ENCODE data around the gene TCHP.
"Not testable (repeated sequence)": the region's sequence is repeated elsewhere in the genome, so short reads cannot be mapped to it uniquely, and the experiment has no call there.

The TCHP gene

DNA sequence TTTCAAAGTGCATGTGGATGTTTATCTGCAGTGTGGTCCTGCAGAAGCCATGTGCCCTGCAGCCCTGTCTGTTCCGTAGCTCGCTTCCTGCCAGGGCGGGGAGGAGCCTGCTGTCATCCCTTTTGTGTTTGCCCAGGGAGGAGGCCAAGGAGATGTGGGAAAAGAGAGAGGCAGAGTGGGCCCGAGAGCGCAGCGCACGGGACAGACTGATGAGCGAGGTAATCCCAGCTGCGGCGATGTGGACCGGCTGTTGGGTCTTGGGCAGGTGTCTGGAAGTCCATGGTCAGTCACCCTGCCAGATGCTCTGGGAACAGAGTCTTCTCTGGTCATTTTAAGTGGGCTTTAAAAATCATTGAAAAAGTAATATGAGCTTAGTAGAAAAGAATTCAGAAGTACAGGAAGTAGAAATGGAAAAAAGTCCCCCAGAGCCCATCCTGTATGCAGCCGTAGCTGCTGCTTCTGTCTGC lies 12.8 kb downstream of the TCHP start:
- DNase-seq: no peak

DNA sequence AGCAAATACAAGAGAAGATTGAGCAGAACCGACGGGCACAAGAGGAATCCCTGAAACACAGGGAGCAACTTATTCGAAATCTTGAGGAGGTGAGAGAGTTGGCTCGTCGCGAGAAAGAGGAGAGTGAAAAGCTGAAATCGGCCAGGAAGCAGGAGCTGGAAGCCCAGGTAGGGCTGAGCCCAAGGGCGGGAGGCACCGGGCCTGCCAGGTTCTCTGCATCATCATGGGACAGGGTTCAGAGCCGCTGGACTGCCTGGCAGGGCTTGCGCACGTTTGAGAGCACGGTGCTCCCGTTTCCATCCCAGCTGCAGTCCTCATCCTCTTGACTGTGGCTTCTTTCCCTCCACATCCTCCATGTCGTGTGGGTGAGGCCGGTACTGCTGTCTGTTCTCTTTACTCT lies 14.4 kb downstream of the TCHP start:
- DNase-seq: no peak

DNA sequence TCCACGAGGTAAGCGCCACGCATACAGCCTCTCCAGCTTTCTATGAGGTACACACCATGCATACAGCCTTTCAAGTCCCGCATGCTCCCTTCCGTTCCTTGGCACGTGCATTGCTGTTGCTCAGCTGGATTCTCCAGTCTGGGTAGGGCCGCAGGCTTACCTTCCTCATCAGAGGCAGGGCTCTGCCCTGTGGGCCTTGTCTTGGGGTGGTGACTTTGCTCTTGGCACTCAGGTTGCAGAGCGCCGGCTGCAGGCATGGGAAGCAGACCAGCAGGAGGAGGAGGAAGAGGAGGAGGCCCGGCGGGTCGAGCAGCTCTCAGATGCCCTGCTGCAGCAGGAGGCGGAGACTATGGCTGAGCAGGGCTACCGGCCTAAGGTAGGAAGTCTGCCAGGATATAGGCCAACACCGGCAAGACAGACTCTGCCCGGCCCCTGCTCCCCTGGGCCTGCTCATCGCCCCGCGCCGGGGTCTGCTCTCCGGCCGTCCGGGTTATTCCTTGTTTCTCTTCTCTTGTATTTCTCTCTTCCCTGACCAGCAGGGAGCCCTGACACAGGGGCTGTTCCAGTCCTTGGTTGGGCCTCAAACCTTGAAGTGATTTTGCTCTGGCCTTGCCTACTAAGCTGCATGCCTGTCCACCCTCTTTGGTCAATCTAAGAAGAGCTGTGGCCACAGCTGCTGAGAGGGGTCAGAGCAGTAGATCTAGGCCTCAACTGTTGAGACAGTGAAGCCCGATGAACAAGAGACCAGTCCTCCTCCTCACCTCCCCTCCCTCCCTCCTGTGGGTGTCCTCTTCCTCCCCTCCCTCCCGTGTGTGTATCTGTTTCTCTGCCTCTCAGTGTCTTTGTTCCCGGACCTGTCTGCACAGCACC lies 15.3 kb downstream of the TCHP start:
- no peak for DNase-seq

DNA sequence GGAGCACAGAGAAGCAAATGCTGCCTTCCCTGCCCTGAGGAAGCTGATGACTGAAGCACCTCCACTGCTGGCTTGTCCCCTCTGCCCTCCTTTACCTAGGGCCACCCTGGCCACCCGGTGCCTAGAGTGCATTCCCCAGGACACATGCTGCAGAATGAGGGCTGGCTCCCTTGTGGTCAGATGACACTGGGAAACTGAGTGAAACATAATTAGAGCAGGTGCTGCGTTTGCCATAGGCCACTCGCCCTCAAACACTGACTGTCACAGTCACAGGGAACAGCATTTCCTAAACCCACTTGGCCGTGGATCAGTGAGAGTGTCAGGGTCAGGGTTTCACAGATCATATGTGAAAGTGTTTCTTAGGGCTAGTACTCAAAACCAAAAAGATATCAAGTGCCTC lies 16.0 kb downstream of the TCHP start:
- DNase-seq: no peak

DNA sequence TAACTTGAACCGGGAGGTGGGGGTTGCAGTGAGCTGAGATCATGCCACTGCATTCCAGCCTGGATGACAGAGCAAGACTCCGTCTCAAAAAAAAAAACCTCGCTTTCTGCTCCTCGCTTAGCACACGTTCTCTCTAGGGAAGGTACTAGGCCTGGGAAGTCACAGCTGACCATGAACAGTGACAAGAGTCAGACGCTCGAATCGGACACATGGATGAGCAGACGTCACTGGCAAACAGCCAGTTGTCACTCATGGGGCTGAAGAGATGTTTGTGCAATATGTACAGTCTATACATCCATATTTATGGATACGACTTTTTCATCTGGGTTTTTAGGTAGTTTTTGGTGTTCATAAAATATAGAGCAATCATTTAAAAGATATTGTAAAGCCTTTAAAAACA lies 19.4 kb downstream of the TCHP start:
- DNase-seq: no peak

DNA sequence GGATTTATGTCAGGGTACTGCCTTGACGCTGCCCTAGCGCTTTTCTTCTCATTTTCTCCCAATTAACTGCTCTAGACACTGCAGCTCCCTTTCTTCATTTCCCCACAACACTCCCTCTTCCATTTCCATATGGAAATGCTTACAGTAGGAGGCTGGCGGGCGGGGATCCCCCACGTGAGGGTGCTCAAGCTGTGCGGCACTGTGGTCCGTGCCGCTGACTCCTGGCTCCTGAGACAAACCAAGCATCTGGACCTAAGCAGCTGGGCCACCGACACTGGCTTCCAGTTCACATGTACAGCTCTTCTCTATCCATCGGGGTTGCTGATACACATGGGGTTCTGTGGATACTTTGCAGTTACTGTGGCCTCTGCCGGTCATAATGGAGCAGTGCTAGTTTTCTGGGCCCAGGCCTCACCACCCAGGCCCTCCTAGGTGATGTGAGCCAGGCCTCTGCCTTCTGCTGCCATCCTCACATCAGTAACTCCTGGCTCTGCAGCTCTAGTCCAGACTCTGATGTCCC lies 20.2 kb downstream of the TCHP start:
- DNase-seq: no peak

DNA sequence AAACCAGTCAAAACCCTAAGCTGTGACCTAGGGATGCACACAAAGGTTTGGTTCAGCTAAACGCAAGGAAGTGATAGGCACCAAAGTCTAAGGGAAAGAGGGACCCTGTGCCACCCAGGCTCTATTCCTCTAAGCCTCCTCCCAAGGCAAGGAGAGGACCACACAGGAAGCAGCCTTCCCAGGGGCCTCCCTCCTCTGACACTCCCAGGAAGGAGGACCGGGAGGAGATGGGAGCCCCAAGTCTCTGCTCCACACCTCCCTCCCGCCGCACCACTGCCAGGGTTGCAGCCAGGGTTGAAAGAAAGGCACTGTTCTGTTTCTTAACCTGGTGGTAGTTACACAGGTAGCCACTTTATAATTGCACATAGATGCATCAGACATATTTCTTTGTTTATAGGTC lies 21.9 kb downstream of the TCHP start:
- no peak for DNase-seq

DNA sequence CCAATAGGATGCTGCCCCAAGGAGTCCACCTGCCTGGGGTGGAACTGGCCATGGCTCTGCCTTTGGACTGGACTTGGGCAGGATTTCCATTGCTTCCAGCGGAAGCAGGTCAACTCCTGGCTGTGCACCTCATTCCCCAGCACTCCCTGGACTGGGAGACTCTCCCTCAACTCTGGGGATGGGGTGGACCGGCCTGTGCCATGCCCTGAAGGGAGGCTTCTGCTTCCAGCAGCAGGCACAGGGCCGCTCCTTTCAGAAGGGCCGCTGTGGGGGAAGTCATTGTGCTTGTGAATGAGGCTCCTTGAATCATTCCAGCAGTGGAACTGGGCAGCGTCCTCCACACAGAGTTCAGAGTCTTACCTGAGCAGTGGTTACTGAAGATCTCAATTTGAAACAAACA lies 23.0 kb downstream of the TCHP start:
- no peak for DNase-seq

DNA sequence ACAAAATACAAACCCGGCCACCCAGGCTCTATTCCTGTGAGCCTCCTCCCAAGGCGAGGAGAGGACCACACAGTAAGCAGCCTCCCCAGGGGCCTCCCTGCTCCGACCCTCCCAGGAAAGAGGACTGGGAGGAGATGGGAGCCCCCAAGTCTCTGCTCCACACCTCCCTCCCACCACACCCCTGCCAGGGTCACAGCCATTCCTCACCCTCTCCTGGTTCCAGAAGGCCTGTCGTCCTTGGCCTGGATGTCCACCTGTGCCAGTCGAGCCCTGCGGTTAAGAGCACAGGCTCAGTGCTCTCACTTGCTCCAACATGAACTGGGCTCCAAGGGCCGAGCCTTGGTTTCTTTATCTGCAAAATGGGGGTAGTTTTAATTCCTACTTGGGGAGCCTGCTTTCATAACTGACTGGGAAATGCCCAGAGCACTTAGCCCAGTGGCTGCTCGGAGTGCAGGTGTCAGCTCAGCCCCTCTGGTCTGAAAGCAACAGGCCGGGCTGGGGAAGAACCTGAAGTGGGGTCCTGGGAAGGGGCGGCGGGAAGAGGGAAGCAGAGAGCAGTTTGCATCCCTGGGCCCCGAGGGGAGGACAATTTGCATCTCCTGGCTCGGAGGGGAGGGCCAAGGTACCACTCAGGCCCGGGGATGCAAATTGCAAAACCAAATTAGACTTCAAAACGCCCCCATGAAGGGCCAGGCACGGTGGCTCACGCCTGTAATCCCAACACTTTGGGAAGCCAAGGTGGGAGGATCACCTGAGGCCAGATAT lies 23.6 kb downstream of the TCHP start:
- DNase-seq: no peak

DNA sequence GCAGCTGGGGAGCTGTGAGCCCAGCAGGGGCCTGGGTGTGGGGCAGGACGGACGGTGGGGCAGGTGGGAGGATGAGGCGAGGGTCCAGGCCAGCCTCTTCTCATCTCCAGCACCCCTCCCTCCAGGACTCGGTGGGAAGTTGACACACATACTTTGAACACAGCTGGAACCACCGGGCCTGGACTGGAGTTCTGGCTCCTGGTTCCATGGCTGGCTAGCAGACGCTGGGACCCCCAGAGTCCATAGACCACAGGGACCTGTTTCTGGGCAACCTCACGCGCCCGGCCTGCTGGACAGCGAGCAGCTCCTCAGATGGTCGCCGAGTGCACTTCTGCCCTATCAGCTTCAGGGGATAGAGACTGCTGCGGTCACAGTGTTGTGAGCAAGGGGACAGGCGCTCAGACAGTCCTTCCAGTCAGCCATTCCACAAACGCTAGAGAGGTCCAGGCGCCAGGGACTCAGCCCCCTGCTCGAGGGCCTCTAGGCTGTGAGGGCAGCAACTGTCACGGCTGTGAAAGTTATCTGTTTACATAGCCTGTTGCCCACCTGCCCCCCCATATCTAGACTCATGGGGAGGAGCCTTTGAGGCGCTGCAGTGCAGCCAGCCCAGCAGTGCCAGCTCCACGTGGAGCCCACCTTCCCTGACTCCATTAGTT lies 25.2 kb downstream of the TCHP start:
- DNase-seq: no peak

DNA sequence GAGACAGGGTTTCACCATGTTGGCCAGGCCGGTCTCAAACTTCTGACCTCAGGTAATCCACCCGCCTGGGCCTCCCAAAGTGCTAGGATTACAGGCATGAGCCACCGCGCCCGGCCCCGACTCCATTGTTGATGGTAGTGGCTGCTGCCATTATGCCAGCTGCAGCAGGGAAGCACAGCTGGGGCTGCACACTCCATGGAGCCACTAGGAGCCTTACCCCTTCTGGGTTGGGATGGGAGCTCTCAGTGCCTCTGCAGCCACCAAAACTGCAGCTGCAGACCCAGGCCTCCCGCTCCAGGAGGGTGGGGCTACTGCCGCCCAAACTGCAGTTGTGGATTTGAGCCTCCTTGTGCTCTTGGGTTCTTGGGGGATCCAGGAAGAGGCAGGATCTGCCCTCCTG lies 25.9 kb downstream of the TCHP start:
- no peak for DNase-seq

DNA sequence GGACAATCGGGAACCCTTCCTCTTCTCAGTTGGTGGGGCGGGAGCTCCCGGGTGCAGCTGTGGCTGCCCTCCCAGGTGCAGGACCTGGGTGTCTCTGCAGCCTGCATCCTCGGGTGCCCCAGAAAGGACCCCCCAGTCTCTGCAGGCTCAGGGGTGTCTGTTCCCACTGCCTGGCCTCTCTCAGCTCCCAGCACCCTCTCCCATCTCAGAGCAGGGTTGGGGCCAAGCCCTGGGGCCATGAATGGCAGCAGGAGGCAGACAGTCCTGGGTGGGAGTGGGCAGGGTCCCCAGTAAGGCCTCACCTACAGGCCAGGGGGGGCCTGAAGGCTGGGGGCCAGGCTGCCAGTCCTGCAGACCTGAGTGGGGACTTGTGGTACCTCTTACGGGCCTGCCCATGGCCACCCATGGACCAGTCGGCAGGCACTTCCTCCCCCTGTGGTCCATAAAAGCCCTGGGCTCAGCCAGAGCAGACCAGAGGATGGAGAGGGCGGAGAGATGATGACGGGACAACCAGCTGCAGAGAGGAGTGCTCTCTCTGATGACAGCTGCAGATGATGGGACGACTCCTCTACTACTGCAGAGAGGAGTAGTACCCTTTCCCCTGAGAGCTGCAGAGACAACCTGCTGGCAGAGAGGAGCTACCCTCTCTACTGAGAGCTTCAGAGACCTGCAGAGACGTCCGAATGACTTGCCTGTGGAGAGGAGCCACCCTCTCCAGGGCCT lies 26.6 kb downstream of the TCHP start:
- DNase-seq: no peak

DNA sequence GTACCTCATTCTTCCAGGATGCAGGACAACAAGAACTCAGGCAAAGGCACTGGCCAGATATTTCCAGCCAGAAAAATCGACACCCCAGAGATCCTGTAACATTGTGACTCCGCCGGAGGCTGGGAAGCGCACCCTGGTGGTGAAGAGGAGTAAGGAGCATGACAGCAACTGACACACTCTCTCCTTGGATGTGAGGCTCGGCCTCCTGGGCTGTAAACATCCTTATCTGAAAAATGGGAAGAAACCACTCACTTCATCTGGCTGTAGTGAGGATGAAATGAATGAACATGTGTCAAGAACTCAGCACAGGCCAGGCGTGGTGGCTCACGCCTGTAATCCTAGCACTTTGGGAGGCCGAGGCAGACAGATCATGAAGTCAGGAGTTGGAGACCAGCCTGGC lies 27.5 kb downstream of the TCHP start:
- peak; percentile 59 for DNase-seq

DNA sequence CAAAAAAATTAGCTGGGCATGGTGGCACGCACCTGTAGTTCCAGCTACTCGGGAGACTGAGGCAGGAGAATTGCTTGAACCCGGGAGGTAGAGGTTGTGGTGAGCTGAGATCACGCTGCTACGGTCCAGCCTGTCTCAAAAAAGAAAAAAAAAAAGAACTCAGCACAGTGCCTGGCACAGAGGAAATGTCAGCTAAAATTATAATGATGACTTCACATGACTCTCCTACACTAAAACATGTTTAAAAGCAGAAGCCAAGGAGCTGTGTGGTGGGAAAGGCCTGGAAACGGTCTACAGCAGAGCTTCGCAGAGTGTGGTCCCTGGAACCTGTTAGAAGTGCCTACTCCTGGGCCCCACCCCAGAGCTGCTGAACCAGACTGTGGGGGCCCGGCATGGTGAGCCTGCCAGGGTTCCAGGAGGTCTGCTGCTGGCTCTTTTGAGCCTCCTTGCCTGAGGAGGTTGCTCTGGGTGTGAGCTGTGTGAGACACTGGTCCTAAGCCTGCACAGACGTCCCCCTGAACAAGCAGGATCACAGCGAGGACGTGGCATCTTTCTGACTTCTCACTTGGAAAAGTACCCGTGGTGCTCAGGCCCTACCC lies 28.1 kb downstream of the TCHP start:
- DNase-seq: no peak

DNA sequence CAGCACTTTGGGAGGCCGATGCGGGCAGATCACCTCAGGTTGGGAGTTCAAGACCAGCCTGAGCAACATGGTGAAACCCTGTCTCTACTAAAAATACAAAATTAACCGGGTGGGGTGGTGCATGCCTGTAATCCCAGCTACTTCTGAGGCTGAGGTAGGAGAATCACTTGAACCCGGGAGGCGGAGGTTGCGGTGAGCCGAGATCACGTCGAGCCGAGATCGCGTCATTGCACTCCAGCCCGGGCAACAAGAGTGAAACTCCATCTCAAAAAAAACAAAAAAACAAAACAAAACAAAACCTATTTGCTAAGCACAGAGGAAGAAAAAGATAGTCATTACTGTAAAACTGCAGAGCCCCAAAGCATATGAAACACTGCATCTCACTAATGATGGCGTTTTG lies 29.3 kb downstream of the TCHP start:
- DNase-seq: not testable (repeated sequence)

DNA sequence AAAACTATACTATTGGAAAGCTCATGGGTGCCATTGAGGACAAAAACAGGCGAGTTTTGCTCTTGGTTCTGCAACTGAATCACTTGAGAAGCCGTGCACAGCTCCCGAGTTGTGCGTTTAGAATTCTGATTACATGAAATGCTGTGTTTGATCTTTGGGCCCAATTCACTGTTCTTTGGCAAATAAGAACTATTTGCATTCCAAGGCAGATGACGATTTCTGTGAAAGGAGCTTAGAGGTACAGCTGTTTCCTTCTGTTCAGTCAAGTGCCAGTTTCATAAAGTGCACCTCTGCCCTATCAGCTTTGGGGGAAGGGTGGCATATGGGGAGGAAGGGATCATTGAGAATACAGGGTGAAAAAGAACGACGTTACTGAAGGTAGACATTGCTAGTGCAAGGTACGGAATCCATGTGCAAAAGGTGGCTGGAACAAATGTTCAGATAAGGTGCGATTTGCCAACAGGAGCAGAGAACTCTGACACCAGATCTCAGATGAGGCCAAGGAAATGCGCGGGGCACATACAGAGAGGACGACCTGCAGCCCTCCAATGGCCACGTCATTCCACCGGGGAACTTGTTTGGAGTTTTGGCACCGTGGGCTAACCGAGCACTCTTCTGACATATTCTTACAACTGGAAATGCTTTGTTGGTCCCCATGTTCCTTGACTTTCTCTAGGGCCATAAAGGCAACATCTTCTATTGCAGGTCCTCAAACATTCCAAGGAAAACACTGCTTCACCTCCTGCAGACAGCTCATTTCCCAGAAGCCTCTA lies 30.1 kb downstream of the TCHP start:
- DNase-seq: no peak

DNA sequence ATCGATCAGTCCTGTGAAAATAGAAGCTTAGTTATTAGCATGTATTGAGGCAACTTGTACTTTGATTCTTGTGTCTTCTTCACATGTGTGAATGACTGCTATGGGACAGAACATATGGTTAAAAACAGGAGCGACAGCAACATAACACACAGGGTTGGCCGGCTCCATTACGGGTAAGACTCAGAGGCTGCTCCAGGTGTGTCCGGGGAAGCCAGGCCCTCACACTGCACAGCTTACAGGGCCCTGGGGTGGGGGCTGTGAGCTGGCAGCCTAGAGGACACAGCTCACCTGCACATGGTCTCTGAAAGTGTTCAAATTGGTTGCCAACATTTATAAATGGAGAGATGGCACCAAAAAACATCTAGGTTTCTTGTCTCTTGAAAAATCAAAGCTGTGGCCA lies 31.1 kb downstream of the TCHP start:
- DNase-seq: no peak

DNA sequence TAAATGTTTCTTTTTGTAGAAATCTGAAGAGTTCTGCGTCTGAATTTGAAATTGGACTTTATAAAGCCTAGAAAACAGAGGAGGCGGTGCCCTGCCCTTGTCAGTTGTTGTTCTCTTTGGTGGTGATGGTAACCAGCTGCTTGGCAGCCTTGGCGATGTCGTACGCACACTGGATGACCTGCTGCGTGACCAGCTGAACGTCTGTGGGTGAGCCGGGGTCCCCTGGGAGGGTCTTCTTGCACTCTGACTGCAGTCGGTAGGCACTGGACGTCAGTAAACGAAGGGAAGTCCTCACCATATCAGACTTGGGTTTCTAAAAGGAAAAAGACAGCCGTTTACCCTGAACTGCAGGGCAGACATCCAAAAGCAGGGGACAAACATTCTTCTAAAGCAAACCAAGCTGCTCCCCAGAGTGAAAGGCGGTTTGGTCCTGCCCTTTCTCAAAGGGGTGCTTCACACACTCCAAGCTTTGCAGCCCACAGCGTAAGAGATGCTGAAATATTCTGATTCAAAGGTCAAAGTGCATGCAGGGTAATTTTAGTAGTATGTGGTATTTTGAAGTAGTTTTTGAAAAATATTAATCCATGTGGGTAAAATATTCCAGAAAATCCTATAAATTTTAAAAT lies 32.9 kb downstream of the TCHP start:
- DNase-seq: no peak

DNA sequence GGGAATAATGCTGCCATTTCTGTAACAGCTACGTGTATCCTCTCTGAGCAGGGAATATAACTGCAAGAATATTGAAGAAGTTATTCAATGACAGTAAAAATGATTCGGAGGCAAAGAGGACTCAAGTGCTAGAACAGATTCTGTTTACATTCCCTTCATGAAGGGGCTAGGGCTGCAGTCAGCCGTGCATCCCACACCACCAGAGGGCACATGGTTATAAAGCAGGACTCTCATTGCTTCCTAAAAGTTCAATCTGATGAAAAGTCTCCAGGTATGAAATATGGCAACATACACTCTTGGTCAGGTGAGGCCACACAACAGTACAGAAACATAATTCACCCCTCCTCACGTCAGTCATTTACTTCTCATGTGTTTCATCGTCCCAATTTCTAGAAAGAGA lies 34.0 kb downstream of the TCHP start:
- peak; percentile 32 for DNase-seq

DNA sequence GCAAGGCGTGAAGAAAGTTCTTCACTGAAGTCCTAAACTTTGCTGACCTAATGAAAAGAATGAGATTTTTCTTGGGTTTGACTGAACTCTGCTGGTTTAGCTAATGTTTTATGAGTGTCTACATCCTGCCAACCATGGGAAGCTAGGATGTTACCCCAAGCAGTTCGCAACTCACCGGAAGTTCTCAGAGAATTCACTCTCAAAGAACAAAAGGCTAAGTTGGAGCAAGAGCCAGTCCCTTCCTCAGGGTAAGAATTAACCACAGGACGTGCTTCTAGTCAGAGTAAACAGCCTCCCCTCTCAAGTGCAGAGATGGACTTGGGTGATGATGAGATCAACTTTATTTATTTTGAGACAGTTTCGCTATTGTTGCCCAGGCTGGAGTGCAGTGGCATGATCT lies 37.3 kb downstream of the TCHP start:
- no peak for DNase-seq

DNA sequence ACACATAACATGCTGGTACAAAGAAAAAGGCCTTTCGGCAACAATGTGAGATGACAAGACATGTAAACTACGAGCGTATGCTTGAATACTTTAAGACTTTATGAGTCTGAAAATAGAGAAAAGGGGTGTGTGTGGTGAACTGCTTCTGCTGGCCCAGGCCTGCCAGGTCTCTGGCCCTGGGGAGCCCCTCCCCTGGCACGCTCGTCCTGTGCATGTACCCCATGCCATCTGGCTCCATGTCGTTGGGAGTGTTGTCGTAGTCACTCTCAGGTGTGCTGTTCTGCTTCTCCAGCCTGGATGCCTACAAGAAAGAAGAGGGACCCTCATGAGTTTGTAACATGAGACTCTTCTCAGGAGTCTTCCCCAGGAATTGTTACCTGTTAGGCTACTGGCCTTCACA lies 38.9 kb downstream of the TCHP start:
- DNase-seq: no peak

All from CD4-positive, alpha-beta T cell treated with Interleukin-6 for 4 hours (primary cell).